LHCN-M2 (cell line): Measurements from ENCODE around the gene DYRK1B. TPM values are rescaled to one million over a fixed set of nuclear protein-coding genes. Genes with fewer than 3 reads are reported as not detected.
"Not testable (repeated sequence)": the region's sequence is repeated elsewhere in the genome, so short reads cannot be mapped to it uniquely, and the experiment has no call there.

Experiments
- DNase-seq: peaks from one replicate; pipeline ENCODE4 v3.0.0-alpha.2; 2012; ENCODE audit warnings: low read depth
- total RNA-seq: library from RNA; depleted of rRNA; stranded (reverse); fragments of >200 nt; gene quantifications from 2 replicates; pipeline ENCODE4 v1.2.3, GENCODE V29; 2014

DYRK1B gene
- total RNA-seq, 1 experiment from 2014 or later, result 0.86 TPM

- no peak for DNase-seq
These were observed 3.1 kb downstream of the DYRK1B start for GRCh38 chr19:39830847-39831246.

- DNase-seq, result no peak
These were observed 3.6 kb downstream of the DYRK1B start for GRCh38 chr19:39830406-39830805.

- no peak for DNase-seq
These were observed 4.2 kb downstream of the DYRK1B start for GRCh38 chr19:39829702-39830275.

GRCh38 chr19:39828654-39829032 is 5.3 kb downstream of the DYRK1B start:
- DNase-seq, result no peak

- DNase-seq, result no peak
These were observed 5.8 kb downstream of the DYRK1B start for GRCh38 chr19:39828015-39828653.

GRCh38 chr19:39827216-39827615 is 6.7 kb downstream of the DYRK1B start:
- DNase-seq, result no peak

- DNase-seq, result no peak
These were observed 7.5 kb downstream of the DYRK1B start for GRCh38 chr19:39826311-39826945.

- no peak for DNase-seq
These were observed 8.4 kb downstream of the DYRK1B start for GRCh38 chr19:39825531-39826076.

- DNase-seq, result no peak
These were observed 8.9 kb downstream of the DYRK1B start for GRCh38 chr19:39825093-39825463.

- peak; percentile 85 for DNase-seq
These were observed 9.5 kb downstream of the DYRK1B start for GRCh38 chr19:39824143-39825092.

- DNase-seq, result no peak
These were observed 10.3 kb downstream of the DYRK1B start for GRCh38 chr19:39823686-39824085.

- DNase-seq, result no peak
These were observed 13.3 kb downstream of the DYRK1B start for GRCh38 chr19:39820696-39821095.

- no peak for DNase-seq
These were observed 14.2 kb downstream of the DYRK1B start for GRCh38 chr19:39819786-39820185.

GRCh38 chr19:39818626-39819097 is 15.3 kb downstream of the DYRK1B start:
- DNase-seq, result no peak

GRCh38 chr19:39817888-39818561 is 15.9 kb downstream of the DYRK1B start:
- no peak for DNase-seq

- DNase-seq, result no peak
These were observed 17.5 kb downstream of the DYRK1B start for GRCh38 chr19:39816287-39817048.

- no peak for DNase-seq
These were observed 19.4 kb downstream of the DYRK1B start for GRCh38 chr19:39814595-39814994.

GRCh38 chr19:39814111-39814510 is 19.9 kb downstream of the DYRK1B start:
- DNase-seq, result not testable (repeated sequence)

- DNase-seq, result no peak
These were observed 20.5 kb downstream of the DYRK1B start for GRCh38 chr19:39813264-39813993.

- no peak for DNase-seq
These were observed 22.9 kb downstream of the DYRK1B start for GRCh38 chr19:39811064-39811463.
